Activated naive CD8-positive, alpha-beta T cell treated with anti-CD3 and anti-CD28 coated beads, Interleukin-2, amount 50 U/mL, for 24 hours (primary cell): Measurements from ENCODE around the gene KCNJ9.
"Not testable (repeated sequence)": the region's sequence is repeated elsewhere in the genome, so short reads cannot be mapped to it uniquely, and the experiment has no call there.

ENCODE experiments used
- ATAC-seq: fragments of 150-1000 bp; cut with Tn5 transposase; one replicate; pipeline ENCODE4 v1.10.0; 2021
- DNase-seq: peaks from one replicate; pipeline ENCODE4 v3.0.0; 2021
- H3K27ac Mint-ChIP-seq: one replicate; pipeline ENCODE4 v1.8.0; 2021; ENCODE audit warnings: mild to moderate bottlenecking, mixed read lengths
- H3K27me3 Mint-ChIP-seq: one replicate; pipeline ENCODE4 v1.8.0; 2021; ENCODE audit warnings: mixed read lengths
- H3K36me3 Mint-ChIP-seq: one replicate; pipeline ENCODE4 v1.8.0; 2021; ENCODE audit warnings: low read depth, mixed read lengths
- H3K4me1 Mint-ChIP-seq: one replicate; pipeline ENCODE4 v1.8.0; 2021; ENCODE audit warnings: mixed read lengths
- H3K4me3 Mint-ChIP-seq: one replicate; pipeline ENCODE4 v1.8.0; 2021; ENCODE audit warnings: mild to moderate bottlenecking, moderate library complexity, mixed read lengths
- H3K9me3 Mint-ChIP-seq: one replicate; pipeline ENCODE4 v1.8.0; 2021; ENCODE audit warnings: mixed read lengths

The KCNJ9 gene

DNA sequence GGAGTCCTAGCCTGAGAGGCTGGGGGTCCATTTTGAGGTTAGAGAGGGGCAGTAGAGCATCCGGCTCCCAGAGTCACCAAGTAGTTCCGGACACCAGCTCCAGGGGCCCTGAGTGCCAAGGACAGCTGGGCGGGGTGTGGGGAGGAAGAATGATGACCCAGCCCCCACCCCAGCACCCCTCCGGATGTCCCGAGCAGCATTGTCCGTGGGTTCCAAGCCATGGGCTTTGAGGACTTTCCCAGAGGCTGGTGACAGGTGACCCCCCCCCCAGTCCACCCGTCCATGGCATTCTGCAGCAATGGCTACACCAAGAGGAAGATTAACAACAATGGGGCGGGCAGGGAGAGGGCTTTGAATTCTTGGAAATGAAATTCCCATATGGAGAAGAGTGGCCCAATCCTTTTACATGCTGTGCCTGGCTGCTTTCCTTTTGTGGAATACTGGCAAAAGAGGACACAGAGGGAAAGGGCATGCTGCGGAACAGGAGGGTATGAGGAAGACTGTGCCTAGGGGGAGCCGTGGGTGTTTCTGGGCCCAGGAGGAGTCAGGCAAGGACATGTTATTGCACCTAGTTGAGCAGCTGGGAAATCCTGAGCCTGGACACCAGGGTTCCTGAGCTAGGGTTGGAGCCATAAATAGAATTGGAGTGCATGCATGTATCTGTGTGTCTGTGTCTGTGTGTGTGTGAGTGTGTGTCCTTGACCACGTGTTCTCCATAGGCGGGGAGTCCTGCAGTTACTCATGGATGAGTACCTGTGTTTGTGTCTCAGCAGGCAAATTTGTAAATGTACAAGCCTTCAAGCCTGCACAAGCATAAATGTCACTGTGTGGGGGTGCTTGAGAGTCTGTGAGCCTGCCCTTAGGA lies 35.2 kb downstream of the KCNJ9 start:
- Mint-ChIP-seq H3K4me3 (no peak overlapping the region), H3K4me1 (no peaks in the 10 kb centered on the region), H3K27me3 (peaks cover 17% of the 10 kb centered on the region), H3K36me3 (no peaks in the 10 kb centered on the region), H3K9me3 (no peaks in the 10 kb centered on the region), H3K27ac (no peak overlapping the region)
- ATAC-seq: no peak
- DNase-seq: no peak

DNA sequence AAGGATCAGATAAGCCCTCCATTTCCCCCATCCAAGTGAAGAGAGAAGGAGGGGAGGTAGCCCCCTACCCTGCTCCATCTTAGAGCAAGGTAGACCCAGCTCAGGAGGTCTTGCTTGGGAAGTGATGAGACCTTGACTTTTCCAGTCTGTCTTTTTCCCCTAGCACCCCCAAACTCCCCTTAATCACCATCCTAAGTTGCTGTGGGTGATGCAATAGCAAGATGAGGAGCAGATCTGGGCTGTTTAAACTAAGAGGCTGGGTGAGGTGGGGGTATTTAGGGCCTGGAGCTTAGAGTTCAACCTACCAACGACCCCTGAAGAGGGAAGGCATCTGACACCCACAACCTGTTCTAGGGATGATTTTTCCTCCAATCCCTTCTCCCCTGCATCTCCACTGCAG lies 36.0 kb downstream of the KCNJ9 start:
- ATAC-seq (no peak), DNase-seq (no peak)
- no peaks in the 10 kb centered on the region for H3K4me1 Mint-ChIP-seq
- H3K36me3 Mint-ChIP-seq: no peaks in the 10 kb centered on the region
- H3K9me3 Mint-ChIP-seq: no peaks in the 10 kb centered on the region
- H3K27me3 Mint-ChIP-seq: peaks cover 17% of the 10 kb centered on the region
- H3K4me3 Mint-ChIP-seq: no peak overlapping the region
- H3K27ac Mint-ChIP-seq: no peak overlapping the region

DNA sequence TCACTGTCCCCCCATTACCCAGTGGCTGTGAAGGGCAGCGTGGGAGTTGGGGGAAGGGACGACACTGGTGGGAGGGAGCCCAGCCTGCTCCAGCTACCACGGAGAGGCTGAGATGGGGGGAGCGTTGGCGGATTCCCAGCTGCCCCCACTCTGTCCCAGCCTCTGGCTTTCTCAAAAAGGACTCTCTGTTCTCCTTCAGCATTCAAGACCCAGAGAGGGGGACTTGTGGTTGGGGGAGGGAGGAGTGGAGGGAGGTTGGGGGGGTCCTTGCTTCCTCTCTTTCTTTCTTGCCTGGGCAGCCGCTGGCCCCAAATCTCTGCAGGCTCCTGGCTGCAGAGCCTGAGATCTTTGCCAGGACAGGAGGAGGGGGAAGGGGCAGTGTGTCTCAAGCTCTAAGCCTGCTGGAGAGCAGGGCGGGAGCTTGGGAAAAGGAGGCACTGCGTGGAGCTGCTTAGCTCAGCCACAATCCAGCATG lies 36.4 kb downstream of the KCNJ9 start:
- H3K36me3 Mint-ChIP-seq: no peaks in the 10 kb centered on the region
- no peaks in the 10 kb centered on the region for H3K4me1 Mint-ChIP-seq
- no peak overlapping the region for H3K27ac Mint-ChIP-seq
- DNase-seq (no peak), ATAC-seq (no peak)
- no peaks in the 10 kb centered on the region for H3K9me3 Mint-ChIP-seq
- no peak overlapping the region for H3K4me3 Mint-ChIP-seq
- H3K27me3 Mint-ChIP-seq: peaks cover 17% of the 10 kb centered on the region

DNA sequence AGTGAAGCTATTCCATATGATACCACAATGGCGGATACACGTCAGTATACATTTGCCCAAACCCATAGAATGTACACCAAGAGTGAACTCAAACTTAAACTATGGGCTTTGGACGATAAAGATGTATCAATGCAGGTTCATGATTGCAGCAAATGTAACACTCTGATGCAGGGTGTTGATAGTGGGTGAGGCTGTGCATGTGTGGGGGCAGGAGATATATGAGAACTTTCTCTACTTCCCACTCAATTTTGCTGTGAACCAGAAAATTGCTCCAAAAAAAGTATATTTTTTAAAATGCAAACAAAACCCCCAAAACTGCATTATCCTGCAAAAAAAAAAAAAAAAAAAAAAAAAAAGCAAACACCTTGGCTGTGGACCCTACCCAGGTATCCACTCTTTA lies 37.6 kb downstream of the KCNJ9 start:
- DNase-seq: no peak
- Mint-ChIP-seq H3K4me3 (no peak overlapping the region), H3K27me3 (peaks cover 15% of the 10 kb centered on the region)

DNA sequence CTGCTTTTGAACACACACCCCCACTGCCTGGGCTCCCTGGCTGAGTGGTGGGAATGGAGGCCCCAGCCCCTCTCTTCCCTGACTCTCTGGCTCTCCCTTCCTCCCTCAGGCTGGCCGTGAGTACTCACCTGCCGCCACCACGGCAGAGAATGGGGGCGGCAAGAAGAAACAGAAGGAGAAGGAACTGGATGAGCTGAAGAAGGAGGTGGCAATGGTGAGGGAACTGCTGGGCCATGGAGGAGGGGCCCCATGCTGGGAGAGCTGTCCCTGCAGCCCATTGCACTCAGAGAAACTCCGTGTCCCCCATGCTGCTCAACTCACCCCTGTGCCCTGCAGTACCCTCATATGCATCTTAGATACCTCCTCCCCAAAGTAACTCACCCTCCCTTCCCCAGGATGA lies 39.5 kb downstream of the KCNJ9 start:
- Mint-ChIP-seq H3K27me3 (peaks cover 12% of the 10 kb centered on the region), H3K4me3 (no peak overlapping the region), H3K4me1 (no peaks in the 10 kb centered on the region), H3K36me3 (no peaks in the 10 kb centered on the region), H3K27ac (no peak overlapping the region), H3K9me3 (no peaks in the 10 kb centered on the region)
- ATAC-seq: no peak
- no peak for DNase-seq

More for the DNA sequence above, 37.6 kb downstream of the KCNJ9 start:
- Mint-ChIP-seq H3K27ac (no peak overlapping the region), H3K9me3 (no peaks in the 10 kb centered on the region), H3K36me3 (no peaks in the 10 kb centered on the region), H3K4me1 (no peaks in the 10 kb centered on the region)
- no peak for ATAC-seq

DNA sequence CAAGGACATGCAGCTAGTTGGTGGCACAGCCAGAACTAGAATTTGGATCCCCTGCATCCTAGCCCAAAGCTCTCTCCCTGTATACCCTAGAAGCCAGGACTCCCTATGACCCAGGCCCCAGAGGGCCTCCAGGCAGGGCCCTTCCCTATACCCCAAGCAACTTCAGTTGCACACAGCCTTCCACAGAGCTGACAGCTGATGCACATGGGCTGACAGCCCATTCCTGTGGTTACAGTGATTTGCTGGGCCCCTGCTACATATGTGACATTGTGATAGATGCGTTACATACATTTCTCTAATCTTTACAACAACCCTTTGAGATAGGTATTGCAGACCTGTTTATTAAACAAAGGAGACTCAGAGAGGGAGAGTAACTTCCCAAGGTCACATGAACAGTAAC lies 40.0 kb downstream of the KCNJ9 start:
- Mint-ChIP-seq H3K36me3 (no peaks in the 10 kb centered on the region), H3K9me3 (no peaks in the 10 kb centered on the region), H3K4me1 (no peaks in the 10 kb centered on the region), H3K27ac (no peak overlapping the region), H3K27me3 (peaks cover 9% of the 10 kb centered on the region), H3K4me3 (no peak overlapping the region)
- DNase-seq (no peak), ATAC-seq (no peak)

DNA sequence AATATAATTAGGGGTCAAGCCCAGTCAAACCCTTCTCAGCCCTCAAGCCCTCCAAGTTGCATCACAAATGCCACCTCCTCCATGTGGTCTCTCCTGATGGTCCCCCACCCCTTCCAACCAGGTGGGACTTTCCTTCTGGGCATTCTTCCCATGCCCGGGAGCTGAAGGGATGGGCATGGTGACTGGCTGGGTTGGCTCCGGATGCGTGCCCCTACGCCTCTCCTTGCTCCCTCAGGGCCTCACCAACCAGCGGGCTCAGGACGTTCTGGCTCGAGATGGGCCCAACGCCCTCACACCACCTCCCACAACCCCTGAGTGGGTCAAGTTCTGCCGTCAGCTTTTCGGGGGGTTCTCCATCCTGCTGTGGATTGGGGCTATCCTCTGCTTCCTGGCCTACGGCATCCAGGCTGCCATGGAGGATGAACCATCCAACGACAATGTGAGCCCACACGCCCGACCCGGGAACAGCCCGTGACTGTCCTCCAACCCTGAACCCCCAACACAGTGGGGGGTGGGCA lies 41.7 kb downstream of the KCNJ9 start:
- ATAC-seq: no peak
- DNase-seq: no peak
- H3K36me3 Mint-ChIP-seq: no peaks in the 10 kb centered on the region
- no peaks in the 10 kb centered on the region for H3K4me1 Mint-ChIP-seq
- no peaks in the 10 kb centered on the region for H3K9me3 Mint-ChIP-seq
- H3K4me3 Mint-ChIP-seq: no peak overlapping the region
- H3K27ac Mint-ChIP-seq: no peak overlapping the region
- peaks cover 2% of the 10 kb centered on the region for H3K27me3 Mint-ChIP-seq

DNA sequence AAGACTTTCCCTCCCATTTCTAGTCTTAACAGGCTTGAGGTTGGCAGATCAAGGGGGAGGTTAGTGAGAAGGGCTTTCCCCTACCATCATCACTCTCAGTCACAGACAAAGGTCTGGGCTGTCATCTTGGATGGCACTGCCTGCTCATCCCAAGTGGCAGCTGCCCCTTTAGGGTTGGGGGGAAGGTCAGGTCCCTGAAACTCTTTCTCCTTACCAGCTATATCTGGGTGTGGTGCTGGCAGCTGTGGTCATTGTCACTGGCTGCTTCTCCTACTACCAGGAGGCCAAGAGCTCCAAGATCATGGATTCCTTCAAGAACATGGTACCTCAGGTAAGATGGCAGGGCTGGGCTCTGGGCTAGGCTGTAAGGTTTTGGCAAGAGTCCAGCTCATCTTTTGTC lies 42.4 kb downstream of the KCNJ9 start:
- no peaks in the 10 kb centered on the region for H3K36me3 Mint-ChIP-seq
- no peaks in the 10 kb centered on the region for H3K4me1 Mint-ChIP-seq
- peaks cover 2% of the 10 kb centered on the region for H3K27me3 Mint-ChIP-seq
- H3K9me3 Mint-ChIP-seq: no peaks in the 10 kb centered on the region
- no peak for DNase-seq
- no peak overlapping the region for H3K27ac Mint-ChIP-seq
- H3K4me3 Mint-ChIP-seq: no peak overlapping the region
- ATAC-seq: no peak

DNA sequence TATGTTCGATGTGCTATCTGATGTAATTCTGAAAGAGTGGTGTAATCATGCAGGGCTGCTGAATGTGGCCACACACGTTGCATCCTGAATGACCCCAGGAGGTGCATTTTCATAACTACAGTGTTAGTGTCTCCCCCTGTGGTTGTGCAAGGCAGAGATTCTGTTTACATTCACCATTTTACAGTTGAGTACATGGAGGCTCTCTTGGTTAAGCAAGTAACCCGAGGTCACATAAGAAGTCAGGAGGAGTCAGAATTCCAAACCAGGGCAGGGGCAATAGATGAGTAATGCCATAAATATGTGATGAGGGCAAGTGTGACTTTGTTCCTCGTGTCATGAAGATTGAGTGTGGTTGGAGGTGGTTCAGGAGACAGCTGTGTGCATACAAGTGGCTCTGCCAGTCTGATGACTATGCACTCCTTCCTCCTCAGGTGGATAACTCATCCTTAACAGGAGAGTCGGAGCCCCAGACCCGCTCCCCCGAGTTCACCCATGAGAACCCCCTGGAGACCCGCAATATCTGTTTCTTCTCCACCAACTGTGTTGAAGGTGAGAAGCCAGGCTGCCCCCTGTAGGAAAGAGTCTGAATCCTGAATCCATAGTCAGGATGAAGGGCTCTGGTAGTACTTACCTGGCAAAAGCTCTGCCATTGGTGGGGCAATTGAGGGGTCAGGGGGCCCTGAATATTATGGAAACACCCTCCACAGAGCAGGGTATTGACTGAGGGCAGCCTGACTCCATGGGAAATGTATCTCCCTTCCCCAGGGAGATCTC lies 43.6 kb downstream of the KCNJ9 start:
- DNase-seq: no peak
- Mint-ChIP-seq H3K27me3 (peaks cover 2% of the 10 kb centered on the region), H3K4me3 (no peak overlapping the region), H3K9me3 (no peaks in the 10 kb centered on the region), H3K4me1 (no peaks in the 10 kb centered on the region), H3K27ac (no peak overlapping the region), H3K36me3 (no peaks in the 10 kb centered on the region)
- ATAC-seq: no peak

DNA sequence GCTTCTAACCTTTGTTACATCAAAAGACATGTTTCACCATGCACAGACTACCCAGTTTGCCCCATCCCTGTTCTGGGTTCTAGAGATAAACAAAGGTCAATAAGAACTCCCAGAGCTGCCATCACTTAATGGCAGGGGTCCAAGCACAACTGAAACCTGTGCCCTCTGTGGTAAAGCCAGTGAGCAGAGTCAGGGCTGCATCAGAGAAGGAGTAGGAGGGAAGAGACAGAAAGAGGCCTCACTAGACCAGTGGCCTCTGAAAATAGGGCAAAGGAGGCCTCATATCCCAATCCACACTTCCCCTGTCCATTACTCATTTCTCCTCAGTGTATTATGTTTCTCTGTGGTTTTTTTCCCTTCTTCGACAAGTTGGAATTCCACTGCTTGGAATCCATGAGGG lies 44.4 kb downstream of the KCNJ9 start:
- Mint-ChIP-seq H3K27ac (no peak overlapping the region), H3K27me3 (peaks cover 2% of the 10 kb centered on the region), H3K4me3 (no peak overlapping the region), H3K9me3 (no peaks in the 10 kb centered on the region), H3K36me3 (no peaks in the 10 kb centered on the region), H3K4me1 (no peaks in the 10 kb centered on the region)
- ATAC-seq (no peak), DNase-seq (no peak)

DNA sequence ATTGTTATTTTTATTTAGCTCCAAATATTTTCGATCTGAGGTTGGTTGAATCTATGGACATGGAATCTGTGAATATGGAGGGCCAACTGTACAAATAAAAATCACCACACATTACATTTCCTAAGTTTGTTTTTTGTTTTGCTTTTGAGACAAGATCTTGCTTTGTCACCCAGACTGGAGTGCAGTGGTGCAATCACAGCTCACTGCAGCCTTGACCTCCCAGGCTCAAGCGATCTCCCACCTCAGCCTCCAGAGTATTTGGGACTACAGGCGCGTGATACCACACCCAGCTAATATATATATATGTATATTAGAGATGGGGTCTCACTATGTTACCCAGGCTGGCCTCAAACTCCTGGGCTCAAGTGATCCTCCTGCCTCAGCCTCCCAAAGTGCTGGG lies 45.0 kb downstream of the KCNJ9 start:
- not testable (repeated sequence) for H3K4me3 Mint-ChIP-seq, ATAC-seq, H3K9me3 Mint-ChIP-seq, H3K27me3 Mint-ChIP-seq, H3K4me1 Mint-ChIP-seq, DNase-seq, H3K36me3 Mint-ChIP-seq, H3K27ac Mint-ChIP-seq

DNA sequence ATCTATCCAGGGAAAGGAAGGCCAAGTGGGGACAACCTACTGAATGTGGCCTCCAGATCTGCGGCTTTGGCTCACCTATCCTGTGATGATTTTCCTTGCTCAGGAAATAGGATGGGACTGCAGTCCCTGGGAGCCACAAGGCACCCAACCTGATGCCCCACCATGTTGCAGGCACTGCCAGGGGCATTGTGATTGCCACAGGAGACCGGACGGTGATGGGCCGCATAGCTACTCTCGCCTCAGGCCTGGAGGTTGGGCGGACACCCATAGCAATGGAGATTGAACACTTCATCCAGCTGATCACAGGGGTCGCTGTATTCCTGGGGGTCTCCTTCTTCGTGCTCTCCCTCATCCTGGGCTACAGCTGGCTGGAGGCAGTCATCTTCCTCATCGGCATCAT lies 46.0 kb downstream of the KCNJ9 start:
- H3K9me3 Mint-ChIP-seq: no peaks in the 10 kb centered on the region
- H3K27me3 Mint-ChIP-seq: peaks cover 2% of the 10 kb centered on the region
- DNase-seq: no peak
- no peaks in the 10 kb centered on the region for H3K36me3 Mint-ChIP-seq
- H3K4me1 Mint-ChIP-seq: no peaks in the 10 kb centered on the region
- ATAC-seq: no peak
- no peak overlapping the region for H3K4me3 Mint-ChIP-seq
- no peak overlapping the region for H3K27ac Mint-ChIP-seq

DNA sequence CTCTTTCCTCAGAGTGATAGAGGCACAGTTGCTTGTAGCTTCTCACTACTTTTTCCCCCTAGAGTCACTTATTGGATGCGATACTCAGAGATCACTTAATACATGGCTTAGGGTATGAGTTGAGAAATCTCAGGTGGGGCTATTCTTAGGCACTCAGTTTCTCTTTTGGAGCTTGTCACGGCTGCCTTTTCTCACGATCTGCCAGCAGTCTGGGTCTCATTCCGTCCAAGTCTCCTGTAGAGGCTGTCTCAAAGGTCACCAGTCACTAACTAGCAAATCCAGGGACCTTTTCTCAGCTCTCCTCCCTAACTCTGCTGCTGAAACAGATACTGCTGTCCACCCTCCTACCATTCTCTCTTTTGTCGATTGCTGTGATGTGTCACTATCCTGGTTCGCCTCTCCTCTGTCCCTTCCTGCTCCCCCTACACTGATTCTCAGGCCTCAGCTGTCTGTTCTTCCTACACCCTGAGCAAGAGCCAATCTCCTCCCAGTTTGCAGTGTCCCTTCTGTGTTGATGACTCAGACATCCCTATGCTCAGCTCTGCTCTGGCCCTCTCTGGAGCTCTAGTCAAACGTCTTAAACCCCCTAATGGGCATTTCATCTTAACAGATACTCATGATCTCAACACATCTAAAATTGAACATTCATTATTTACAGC lies 46.7 kb downstream of the KCNJ9 start:
- Mint-ChIP-seq H3K4me3 (no peak overlapping the region), H3K27me3 (peaks cover 2% of the 10 kb centered on the region), H3K36me3 (no peaks in the 10 kb centered on the region), H3K9me3 (no peaks in the 10 kb centered on the region), H3K27ac (no peak overlapping the region), H3K4me1 (no peaks in the 10 kb centered on the region)
- ATAC-seq (peak; percentile 51), DNase-seq (no peak)

DNA sequence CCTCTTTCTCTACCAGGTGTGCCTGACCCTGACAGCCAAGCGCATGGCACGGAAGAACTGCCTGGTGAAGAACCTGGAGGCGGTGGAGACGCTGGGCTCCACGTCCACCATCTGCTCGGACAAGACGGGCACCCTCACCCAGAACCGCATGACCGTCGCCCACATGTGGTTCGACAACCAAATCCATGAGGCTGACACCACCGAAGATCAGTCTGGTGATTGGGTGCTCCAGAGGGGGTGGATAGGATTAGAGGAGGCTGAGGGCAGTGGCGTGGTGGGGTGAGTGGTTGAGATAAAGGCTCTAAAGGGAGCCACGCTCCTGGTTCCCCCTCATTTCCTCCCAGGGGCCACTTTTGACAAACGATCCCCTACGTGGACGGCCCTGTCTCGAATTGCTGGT lies 47.3 kb downstream of the KCNJ9 start:
- no peaks in the 10 kb centered on the region for H3K36me3 Mint-ChIP-seq
- ATAC-seq: no peak
- H3K4me3 Mint-ChIP-seq: no peak overlapping the region
- no peak for DNase-seq
- peaks cover 2% of the 10 kb centered on the region for H3K27me3 Mint-ChIP-seq
- H3K4me1 Mint-ChIP-seq: no peaks in the 10 kb centered on the region
- no peak overlapping the region for H3K27ac Mint-ChIP-seq
- H3K9me3 Mint-ChIP-seq: no peaks in the 10 kb centered on the region
